Measurements from ENCODE around the gene ADAMTS8.

DNA sequence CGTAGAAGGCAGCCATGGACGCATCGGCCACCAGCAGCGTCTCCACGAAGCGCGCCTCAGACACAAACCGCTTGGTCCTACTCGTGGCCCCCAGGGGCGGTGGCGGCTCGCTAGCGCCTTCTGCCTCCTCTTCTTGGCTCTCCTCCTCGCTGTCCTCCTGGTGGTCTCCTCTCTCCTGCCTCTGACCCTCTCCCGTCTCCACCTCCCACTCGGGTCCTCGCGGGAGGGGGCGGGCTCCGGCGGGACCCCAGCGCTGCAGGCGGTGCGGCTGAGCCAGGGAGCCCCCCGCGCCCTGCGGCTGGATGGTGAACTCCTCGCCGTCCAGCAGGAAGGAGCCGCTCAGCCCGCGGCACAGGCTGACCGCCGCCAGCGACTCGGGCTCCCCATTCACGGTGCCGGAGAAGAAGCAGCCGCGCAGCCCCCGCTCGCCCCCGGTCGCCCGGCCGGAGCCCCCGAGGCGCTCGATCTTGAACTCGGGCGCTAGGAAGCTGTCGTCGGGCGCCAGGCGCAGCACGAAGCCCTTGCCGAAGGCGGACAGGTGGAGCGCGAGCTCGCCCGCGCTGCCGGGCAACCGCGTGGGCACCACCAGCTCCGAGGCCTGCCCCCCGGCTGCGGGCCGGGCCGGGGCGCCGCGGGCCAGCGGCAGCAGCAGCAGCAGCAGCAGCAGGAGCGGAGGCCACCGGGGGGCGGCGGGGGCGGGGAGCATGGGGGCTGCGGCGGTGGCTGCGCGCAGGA is 661 bp downstream of the ADAMTS8 start:
- TF ChIP-seq SIN3A (IDR thresholded peaks at IDR 0.05; ENCODE audit: borderline replicate concordance, insufficient read depth, low read length) (no peak), POLR2AphosphoS5 (IDR thresholded peaks at IDR 0.05; ENCODE audit: low read depth, low read length) (no peak)
- TF ChIP-seq, protein P1, sequence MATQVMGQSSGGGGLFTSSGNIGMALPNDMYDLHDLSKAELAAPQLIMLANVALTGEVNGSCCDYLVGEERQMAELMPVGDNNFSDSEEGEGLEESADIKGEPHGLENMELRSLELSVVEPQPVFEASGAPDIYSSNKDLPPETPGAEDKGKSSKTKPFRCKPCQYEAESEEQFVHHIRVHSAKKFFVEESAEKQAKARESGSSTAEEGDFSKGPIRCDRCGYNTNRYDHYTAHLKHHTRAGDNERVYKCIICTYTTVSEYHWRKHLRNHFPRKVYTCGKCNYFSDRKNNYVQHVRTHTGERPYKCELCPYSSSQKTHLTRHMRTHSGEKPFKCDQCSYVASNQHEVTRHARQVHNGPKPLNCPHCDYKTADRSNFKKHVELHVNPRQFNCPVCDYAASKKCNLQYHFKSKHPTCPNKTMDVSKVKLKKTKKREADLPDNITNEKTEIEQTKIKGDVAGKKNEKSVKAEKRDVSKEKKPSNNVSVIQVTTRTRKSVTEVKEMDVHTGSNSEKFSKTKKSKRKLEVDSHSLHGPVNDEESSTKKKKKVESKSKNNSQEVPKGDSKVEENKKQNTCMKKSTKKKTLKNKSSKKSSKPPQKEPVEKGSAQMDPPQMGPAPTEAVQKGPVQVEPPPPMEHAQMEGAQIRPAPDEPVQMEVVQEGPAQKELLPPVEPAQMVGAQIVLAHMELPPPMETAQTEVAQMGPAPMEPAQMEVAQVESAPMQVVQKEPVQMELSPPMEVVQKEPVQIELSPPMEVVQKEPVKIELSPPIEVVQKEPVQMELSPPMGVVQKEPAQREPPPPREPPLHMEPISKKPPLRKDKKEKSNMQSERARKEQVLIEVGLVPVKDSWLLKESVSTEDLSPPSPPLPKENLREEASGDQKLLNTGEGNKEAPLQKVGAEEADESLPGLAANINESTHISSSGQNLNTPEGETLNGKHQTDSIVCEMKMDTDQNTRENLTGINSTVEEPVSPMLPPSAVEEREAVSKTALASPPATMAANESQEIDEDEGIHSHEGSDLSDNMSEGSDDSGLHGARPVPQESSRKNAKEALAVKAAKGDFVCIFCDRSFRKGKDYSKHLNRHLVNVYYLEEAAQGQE (IDR thresholded peaks at IDR 0.05; ENCODE audit: insufficient read depth in 1 of 2, low read depth in 2 of 2, low read length in 2 of 2) = no peak

All from PFSK-1 (cell line).